ENCODE results near the gene GALNT13.

The GALNT13 gene

GRCh38 chr2:154173919-154174318 is 302.2 kb downstream of the GALNT13 start:
- Histone ChIP-seq H3K4me1 (ENCODE audit: control insufficient read depth, insufficient read depth, low read length) (no peaks in the 10 kb centered on the region), H3K27ac (ENCODE audit: low read length) (no peak overlapping the region), H3K4me3 (ENCODE audit: low read length in 2 of 2) (no peak overlapping the region), H3K9me3 (ENCODE audit: control insufficient read depth in 2 of 2, low read length in 2 of 2) (no peaks in the 10 kb centered on the region), H3K27me3 (ENCODE audit: control insufficient read depth in 1 of 2, insufficient read depth in 2 of 2, low read length in 2 of 2) (no peaks in the 10 kb centered on the region), H3K36me3 (ENCODE audit: control insufficient read depth in 2 of 2, insufficient read depth in 2 of 2, low read length in 2 of 2) (no peaks in the 10 kb centered on the region), H3K9ac (ENCODE audit: low read length in 2 of 2) (no peak overlapping the region)

DNA sequence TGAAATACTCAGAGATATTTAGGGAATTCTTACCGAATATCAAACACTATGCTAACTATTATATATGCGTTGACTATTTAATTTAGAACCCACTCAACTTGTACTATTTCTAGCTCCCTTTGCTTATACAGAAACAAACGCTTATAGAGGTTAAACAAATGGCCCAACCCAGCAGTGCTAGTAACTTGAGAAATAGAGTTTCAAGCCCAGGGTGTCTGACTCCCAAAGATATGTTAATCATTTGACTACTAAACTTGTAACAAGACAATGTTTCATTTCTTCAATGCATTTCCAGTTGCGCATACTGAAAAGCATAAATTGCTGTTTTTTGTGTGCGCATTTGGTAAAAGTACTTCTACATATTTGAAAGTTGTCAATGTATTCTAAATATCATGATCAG is 310.3 kb downstream of the GALNT13 start:
- Histone ChIP-seq H3K27ac (ENCODE audit: low read length) (no peak overlapping the region), H3K27me3 (ENCODE audit: control insufficient read depth in 1 of 2, insufficient read depth in 2 of 2, low read length in 2 of 2) (no peaks in the 10 kb centered on the region), H3K36me3 (ENCODE audit: control insufficient read depth in 2 of 2, insufficient read depth in 2 of 2, low read length in 2 of 2) (no peaks in the 10 kb centered on the region), H3K4me3 (ENCODE audit: low read length in 2 of 2) (no peak overlapping the region), H3K4me1 (ENCODE audit: control insufficient read depth, insufficient read depth, low read length) (no peaks in the 10 kb centered on the region), H3K9ac (ENCODE audit: low read length in 2 of 2) (no peak overlapping the region), H3K9me3 (ENCODE audit: control insufficient read depth in 2 of 2, low read length in 2 of 2) (no peaks in the 10 kb centered on the region)

DNA sequence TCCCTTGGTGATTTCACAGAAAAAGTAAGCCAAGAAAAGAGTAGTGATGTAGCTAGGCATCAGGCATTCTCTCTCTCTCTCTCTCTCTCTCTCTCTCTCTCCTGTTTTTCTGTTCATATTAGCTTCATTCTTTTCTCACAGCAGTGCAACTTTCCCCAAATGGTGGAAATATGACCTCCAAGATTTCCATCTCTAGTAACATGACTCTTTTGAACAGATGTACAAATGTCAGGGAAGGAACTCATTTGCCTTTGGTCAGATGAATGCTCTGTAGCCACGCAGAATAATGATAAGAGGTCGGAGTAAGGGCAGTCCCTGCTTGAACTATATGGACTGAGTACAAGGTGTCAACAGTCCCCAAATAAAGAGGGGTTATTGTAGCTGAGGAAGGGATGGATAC is 316.2 kb downstream of the GALNT13 start:
- no peaks in the 10 kb centered on the region for H3K27me3 ChIP-seq (ENCODE audit: control insufficient read depth in 1 of 2, insufficient read depth in 2 of 2, low read length in 2 of 2)
- no peaks in the 10 kb centered on the region for H3K4me1 ChIP-seq (ENCODE audit: control insufficient read depth, insufficient read depth, low read length)
- no peaks in the 10 kb centered on the region for H3K36me3 ChIP-seq (ENCODE audit: control insufficient read depth in 2 of 2, insufficient read depth in 2 of 2, low read length in 2 of 2)
- H3K9ac ChIP-seq (ENCODE audit: low read length in 2 of 2) = no peak overlapping the region
- H3K9me3 ChIP-seq (ENCODE audit: control insufficient read depth in 2 of 2, low read length in 2 of 2) = no peaks in the 10 kb centered on the region
- no peak overlapping the region for H3K4me3 ChIP-seq (ENCODE audit: low read length in 2 of 2)
- no peak overlapping the region for H3K27ac ChIP-seq (ENCODE audit: low read length)

DNA sequence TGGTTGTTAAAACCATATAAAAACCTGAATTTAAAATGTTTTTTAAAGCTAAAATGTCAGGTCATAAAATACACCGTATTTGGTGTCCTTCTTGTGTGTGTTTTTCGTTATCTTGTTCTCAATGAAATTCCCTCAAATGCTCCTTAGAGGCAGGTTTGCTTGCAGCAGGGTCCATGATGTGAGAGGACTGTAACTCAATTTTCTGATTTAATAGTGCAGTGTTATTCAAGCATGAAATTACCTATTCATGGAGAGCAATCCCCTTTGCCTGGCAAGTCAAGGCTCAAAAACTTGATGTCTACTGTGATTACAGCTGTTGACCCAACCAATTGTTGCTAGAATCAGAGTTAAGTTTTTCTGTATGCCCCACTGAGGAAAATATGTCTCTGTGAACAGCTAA is 318.2 kb downstream of the GALNT13 start:
- Histone ChIP-seq H3K36me3 (ENCODE audit: control insufficient read depth in 2 of 2, insufficient read depth in 2 of 2, low read length in 2 of 2) (no peaks in the 10 kb centered on the region), H3K9me3 (ENCODE audit: control insufficient read depth in 2 of 2, low read length in 2 of 2) (no peaks in the 10 kb centered on the region), H3K4me1 (ENCODE audit: control insufficient read depth, insufficient read depth, low read length) (no peaks in the 10 kb centered on the region), H3K27ac (ENCODE audit: low read length) (no peak overlapping the region), H3K4me3 (ENCODE audit: low read length in 2 of 2) (no peak overlapping the region), H3K27me3 (ENCODE audit: control insufficient read depth in 1 of 2, insufficient read depth in 2 of 2, low read length in 2 of 2) (no peaks in the 10 kb centered on the region), H3K9ac (ENCODE audit: low read length in 2 of 2) (no peak overlapping the region)

GRCh38 chr2:154193246-154193645 is 321.5 kb downstream of the GALNT13 start:
- Histone ChIP-seq H3K4me3 (ENCODE audit: low read length in 2 of 2) (no peak overlapping the region), H3K27ac (ENCODE audit: low read length) (no peak overlapping the region), H3K27me3 (ENCODE audit: control insufficient read depth in 1 of 2, insufficient read depth in 2 of 2, low read length in 2 of 2) (no peaks in the 10 kb centered on the region), H3K36me3 (ENCODE audit: control insufficient read depth in 2 of 2, insufficient read depth in 2 of 2, low read length in 2 of 2) (no peaks in the 10 kb centered on the region), H3K9me3 (ENCODE audit: control insufficient read depth in 2 of 2, low read length in 2 of 2) (no peaks in the 10 kb centered on the region), H3K9ac (ENCODE audit: low read length in 2 of 2) (no peak overlapping the region), H3K4me1 (ENCODE audit: control insufficient read depth, insufficient read depth, low read length) (no peaks in the 10 kb centered on the region)

GRCh38 chr2:154194909-154195643 is 323.4 kb downstream of the GALNT13 start:
- Histone ChIP-seq H3K27ac (ENCODE audit: low read length) (no peak overlapping the region), H3K4me3 (ENCODE audit: low read length in 2 of 2) (no peak overlapping the region), H3K9ac (ENCODE audit: low read length in 2 of 2) (no peak overlapping the region), H3K9me3 (ENCODE audit: control insufficient read depth in 2 of 2, low read length in 2 of 2) (no peaks in the 10 kb centered on the region), H3K36me3 (ENCODE audit: control insufficient read depth in 2 of 2, insufficient read depth in 2 of 2, low read length in 2 of 2) (no peaks in the 10 kb centered on the region), H3K27me3 (ENCODE audit: control insufficient read depth in 1 of 2, insufficient read depth in 2 of 2, low read length in 2 of 2) (no peaks in the 10 kb centered on the region), H3K4me1 (ENCODE audit: control insufficient read depth, insufficient read depth, low read length) (no peaks in the 10 kb centered on the region)

DNA sequence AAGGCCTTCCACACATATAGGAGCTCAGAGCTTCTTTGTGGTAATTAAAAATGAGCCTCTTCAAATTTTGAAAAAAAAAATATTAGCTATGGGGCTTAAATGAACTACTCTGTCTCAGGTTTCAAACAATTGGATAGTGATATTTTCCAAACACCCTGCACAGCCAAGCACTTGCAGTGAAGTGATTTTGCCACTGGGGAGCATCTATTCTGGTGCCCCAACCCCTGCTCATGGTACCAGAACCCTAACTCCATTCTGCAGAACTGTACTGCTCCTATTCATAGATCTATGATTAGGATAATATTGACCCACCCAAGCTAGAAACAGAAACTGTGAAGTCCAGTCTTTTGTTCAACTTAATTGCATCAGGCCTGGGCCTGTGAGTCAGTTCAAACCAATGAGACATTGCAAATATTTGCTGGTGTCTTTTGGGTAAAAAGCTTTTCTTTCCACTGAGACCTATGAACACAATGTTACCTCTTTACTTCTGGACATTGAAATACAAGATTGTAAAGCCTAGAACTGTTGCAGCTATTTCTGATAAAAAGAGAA is 324.0 kb downstream of the GALNT13 start:
- H3K9ac ChIP-seq (ENCODE audit: low read length in 2 of 2) = no peak overlapping the region

DNA sequence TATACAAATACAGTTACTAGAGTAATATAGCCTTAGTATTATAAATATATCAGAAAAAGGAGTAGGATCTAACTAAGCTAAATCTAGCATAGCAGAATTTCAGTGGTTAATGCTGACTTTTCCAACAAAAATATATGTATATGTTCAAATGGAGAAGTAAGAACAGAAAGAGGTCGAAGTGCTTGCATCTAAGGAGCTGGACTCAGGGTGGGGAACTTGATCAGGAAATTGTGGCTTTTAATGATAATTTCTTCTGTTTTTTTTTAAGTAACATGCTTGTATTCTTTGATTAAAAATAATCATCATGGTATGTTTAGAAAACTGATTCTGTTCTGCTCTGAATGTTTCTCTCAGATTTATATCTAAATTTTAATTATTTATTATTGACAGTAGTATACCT is 327.1 kb downstream of the GALNT13 start:
- no peaks in the 10 kb centered on the region for H3K27me3 ChIP-seq (ENCODE audit: control insufficient read depth in 1 of 2, insufficient read depth in 2 of 2, low read length in 2 of 2)
- H3K4me3 ChIP-seq (ENCODE audit: low read length in 2 of 2) = no peak overlapping the region
- H3K4me1 ChIP-seq (ENCODE audit: control insufficient read depth, insufficient read depth, low read length) = no peaks in the 10 kb centered on the region
- no peak overlapping the region for H3K27ac ChIP-seq (ENCODE audit: low read length)
- no peaks in the 10 kb centered on the region for H3K36me3 ChIP-seq (ENCODE audit: control insufficient read depth in 2 of 2, insufficient read depth in 2 of 2, low read length in 2 of 2)
- H3K9me3 ChIP-seq (ENCODE audit: control insufficient read depth in 2 of 2, low read length in 2 of 2) = no peaks in the 10 kb centered on the region
- H3K9ac ChIP-seq (ENCODE audit: low read length in 2 of 2) = no peak overlapping the region

More for the DNA sequence above, 324.0 kb downstream of the GALNT13 start:
- H3K4me3 ChIP-seq (ENCODE audit: low read length in 2 of 2) = no peak overlapping the region
- H3K27ac ChIP-seq (ENCODE audit: low read length) = no peak overlapping the region
- no peaks in the 10 kb centered on the region for H3K36me3 ChIP-seq (ENCODE audit: control insufficient read depth in 2 of 2, insufficient read depth in 2 of 2, low read length in 2 of 2)
- no peaks in the 10 kb centered on the region for H3K9me3 ChIP-seq (ENCODE audit: control insufficient read depth in 2 of 2, low read length in 2 of 2)
- no peaks in the 10 kb centered on the region for H3K4me1 ChIP-seq (ENCODE audit: control insufficient read depth, insufficient read depth, low read length)
- no peaks in the 10 kb centered on the region for H3K27me3 ChIP-seq (ENCODE audit: control insufficient read depth in 1 of 2, insufficient read depth in 2 of 2, low read length in 2 of 2)

- H3K9me3 ChIP-seq (ENCODE audit: control insufficient read depth in 2 of 2, low read length in 2 of 2) = no peaks in the 10 kb centered on the region
- H3K27me3 ChIP-seq (ENCODE audit: control insufficient read depth in 1 of 2, insufficient read depth in 2 of 2, low read length in 2 of 2) = no peaks in the 10 kb centered on the region
- no peak overlapping the region for H3K9ac ChIP-seq (ENCODE audit: low read length in 2 of 2)
- H3K4me3 ChIP-seq (ENCODE audit: low read length in 2 of 2) = no peak overlapping the region
- H3K27ac ChIP-seq (ENCODE audit: low read length) = no peak overlapping the region
- H3K36me3 ChIP-seq (ENCODE audit: control insufficient read depth in 2 of 2, insufficient read depth in 2 of 2, low read length in 2 of 2) = no peaks in the 10 kb centered on the region
- no peaks in the 10 kb centered on the region for H3K4me1 ChIP-seq (ENCODE audit: control insufficient read depth, insufficient read depth, low read length)
Observed at GRCh38 chr2:154203206-154203605, 331.5 kb downstream of the GALNT13 start.

DNA sequence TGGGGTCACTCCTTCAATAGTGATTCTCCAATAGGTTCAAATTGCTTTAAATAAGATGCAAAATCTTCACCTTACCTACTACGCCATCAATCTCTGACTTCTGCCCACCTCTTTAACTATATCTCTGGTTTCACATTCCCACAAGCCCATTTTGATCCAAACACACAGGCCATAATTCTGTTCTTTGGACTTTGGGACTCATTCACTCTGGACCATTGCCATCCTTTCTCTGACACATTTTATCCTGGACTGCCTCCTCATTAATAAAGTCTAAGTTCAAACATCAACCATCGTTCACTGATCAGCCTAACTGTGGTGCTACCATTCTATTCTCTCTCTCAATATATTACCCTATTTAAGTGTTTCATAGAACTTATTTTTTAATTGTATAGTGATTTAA is 332.2 kb downstream of the GALNT13 start:
- Histone ChIP-seq H3K9ac (ENCODE audit: low read length in 2 of 2) (no peak overlapping the region), H3K27ac (ENCODE audit: low read length) (no peak overlapping the region), H3K4me3 (ENCODE audit: low read length in 2 of 2) (no peak overlapping the region), H3K27me3 (ENCODE audit: control insufficient read depth in 1 of 2, insufficient read depth in 2 of 2, low read length in 2 of 2) (no peaks in the 10 kb centered on the region), H3K9me3 (ENCODE audit: control insufficient read depth in 2 of 2, low read length in 2 of 2) (no peaks in the 10 kb centered on the region), H3K4me1 (ENCODE audit: control insufficient read depth, insufficient read depth, low read length) (no peaks in the 10 kb centered on the region), H3K36me3 (ENCODE audit: control insufficient read depth in 2 of 2, insufficient read depth in 2 of 2, low read length in 2 of 2) (no peaks in the 10 kb centered on the region)

DNA sequence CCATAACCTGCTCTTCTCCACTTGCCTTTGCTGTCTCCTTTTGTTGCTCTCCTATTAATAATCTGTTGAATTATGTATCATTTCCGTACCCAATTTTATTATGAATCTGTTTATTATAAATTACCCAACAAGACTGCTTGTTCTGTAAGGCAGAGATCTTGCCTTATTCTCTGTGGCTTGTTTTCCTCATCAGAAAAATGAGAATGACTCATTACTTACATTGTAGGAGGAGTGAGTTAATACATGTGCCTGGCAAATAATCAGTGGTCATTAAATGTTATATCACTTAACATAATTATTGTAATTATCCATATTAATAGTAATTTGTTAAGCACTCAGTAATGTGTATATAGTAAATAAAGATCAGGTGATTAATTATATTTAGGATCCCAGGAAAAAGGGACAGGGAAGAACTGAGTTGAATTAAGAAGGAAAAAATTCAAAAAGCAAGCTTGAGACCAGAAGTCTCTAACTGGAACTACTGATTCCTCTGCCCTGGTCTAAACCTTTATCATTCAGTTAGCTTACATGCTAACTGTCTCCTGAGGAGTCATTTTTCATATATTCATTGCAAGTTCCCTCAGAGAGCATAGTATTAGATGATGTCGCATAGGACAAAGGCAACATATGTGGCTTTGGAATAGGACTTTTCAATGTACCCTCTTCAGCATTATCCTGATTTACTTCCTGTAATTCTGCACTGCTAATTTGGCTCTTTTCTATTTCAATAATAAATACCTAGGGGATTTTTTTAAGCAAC is 335.7 kb downstream of the GALNT13 start:
- Histone ChIP-seq H3K4me3 (ENCODE audit: low read length in 2 of 2) (no peak overlapping the region), H3K9me3 (ENCODE audit: control insufficient read depth in 2 of 2, low read length in 2 of 2) (no peaks in the 10 kb centered on the region), H3K27ac (ENCODE audit: low read length) (no peak overlapping the region), H3K36me3 (ENCODE audit: control insufficient read depth in 2 of 2, insufficient read depth in 2 of 2, low read length in 2 of 2) (no peaks in the 10 kb centered on the region), H3K4me1 (ENCODE audit: control insufficient read depth, insufficient read depth, low read length) (no peaks in the 10 kb centered on the region), H3K9ac (ENCODE audit: low read length in 2 of 2) (no peak overlapping the region), H3K27me3 (ENCODE audit: control insufficient read depth in 1 of 2, insufficient read depth in 2 of 2, low read length in 2 of 2) (no peaks in the 10 kb centered on the region)
